NCI-H82 treated with DMSO at 0.1 percent for 48 hours (cell line): Measurements from ENCODE around the gene SERBP1.
"Not testable (repeated sequence)": the region's sequence is repeated elsewhere in the genome, so short reads cannot be mapped to it uniquely, and the experiment has no call there.

ENCODE experiments used
- DNase-seq: peaks from one replicate; lab custom pipeline; 2025; ENCODE audit not compliant: unreplicated experiment; lab: John Stamatoyannopoulos, UW

Gene SERBP1

DNA sequence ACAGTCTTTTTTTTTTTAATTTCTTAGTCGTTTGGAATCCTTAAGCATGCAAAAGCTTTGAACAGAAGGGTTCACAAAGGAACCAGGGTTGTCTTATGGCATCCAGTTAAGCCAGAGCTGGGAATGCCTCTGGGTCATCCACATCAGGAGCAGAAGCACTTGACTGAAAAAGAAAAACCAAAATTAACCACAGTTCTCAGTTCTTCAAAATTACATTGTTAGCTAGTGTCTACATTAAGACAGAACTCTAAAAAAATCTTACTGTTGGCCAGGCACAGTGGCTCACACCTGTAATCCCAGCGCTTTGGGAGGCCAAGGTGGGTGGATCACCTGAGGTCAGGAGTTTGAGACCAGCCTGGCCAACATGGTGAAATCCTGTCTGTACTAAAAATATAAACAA lies 17.1 kb downstream of the SERBP1 start:
- DNase-seq, result not testable (repeated sequence)

DNA sequence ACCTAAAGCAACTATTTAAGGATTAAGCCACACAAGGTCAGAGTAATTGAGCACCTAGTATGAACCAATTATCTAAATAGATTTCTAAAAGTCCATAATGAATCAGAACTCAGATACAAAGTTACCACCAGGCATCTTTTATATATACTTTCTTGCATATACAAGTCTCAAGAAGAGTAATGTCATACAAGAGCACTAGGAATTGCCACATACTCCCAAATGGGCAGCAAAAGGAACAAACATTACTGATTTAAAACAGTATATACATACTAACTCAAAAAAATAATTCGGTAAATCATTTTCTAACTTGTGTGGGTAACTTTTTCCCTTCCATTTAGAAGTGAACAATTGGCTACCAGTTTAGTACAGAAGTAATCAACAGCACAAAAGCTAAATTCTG lies 22.1 kb downstream of the SERBP1 start:
- DNase-seq, result no peak

DNA sequence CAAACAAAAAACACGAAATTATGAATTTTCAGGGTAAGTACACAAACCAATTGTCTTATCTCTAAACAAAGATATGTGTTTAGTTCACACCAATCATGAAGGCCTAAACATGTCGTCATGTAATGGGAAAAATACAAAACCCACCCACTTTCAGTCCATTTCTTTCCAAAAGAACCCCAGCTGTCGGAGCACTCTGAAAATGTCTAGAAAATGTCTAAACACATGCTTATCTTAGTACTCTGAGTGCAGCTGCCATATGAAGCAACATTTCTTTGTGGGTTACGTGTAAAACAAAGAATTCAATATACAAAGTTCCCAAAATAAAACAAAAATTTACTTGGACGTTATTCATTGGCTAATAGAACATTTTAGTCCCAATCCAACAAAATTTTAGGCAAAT lies 22.7 kb downstream of the SERBP1 start:
- no peak for DNase-seq

DNA sequence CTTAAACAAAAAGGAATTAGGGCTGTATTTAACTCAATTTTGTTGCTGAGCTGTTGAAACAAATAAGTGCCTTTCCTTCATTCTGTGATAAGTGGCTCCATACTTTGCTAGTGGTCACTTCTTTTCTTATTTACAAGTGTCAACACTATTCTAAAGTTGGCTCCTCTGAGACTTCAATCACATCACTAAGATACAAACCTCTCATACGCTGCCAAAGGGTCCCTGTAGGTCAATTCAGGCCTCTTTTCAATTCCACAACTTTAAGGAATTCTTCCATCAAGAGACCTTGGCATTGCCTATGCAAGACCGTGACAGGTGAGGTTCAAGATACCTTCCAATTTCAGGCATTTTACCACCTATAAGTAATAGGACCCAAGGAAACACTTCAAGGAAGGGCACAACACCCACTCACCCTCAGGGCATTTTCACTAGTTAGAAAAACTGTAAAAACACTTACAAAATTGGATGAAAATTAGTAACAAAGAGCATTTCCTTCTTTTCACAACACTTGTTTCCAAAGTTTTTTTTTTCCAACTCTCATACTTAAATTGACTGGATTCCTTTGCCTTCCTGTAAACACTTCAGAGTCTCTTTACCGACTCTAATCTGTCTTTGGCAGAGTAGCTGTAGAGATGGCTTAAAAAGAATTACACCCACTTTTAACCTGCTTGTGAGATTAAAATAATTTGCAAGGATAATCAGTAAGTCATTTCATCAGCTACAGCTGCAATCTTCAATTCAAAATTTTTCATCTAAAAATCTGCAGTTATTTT lies 24.5 kb downstream of the SERBP1 start:
- DNase-seq, result peak; percentile 24

DNA sequence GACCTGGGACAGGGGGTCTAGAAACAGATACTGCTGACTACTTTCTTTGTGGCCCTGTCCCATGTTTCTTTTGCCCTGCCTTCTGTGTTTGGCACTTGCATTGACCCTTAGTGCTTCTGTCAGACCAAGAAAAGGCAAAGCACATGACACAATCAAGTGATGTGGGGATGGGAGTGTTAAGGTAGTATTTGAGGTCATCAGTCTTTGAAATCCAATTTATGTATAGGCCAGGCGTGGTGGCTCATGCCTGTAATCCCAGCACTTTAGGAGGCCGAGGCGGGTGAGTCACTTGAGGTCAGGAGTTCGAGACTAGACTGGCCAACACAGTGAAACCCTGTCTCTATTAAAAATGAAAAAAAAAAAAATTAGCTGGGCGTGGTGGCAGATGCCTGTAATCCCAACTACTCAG lies 26.0 kb downstream of the SERBP1 start:
- peak; percentile 48 for DNase-seq

DNA sequence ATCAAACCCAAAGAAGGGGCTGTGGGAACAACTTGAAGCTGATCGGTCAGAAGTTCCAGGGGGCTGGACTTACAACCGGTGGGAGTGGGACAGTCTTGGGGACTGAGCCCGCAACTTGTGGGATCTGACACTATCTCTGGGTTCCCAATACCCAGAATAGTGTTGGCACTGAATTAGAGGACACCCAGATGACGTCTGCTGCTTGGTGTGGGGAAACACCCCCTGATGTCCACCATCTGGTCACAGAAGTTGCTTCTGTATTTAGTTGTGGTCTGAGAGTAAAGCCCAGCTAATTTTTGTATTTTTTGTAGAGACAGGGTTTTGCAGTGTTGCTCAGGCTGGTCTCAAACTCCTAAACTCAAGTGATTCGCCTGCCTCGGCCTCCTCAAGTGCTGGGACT lies 28.8 kb downstream of the SERBP1 start:
- DNase-seq, result no peak

DNA sequence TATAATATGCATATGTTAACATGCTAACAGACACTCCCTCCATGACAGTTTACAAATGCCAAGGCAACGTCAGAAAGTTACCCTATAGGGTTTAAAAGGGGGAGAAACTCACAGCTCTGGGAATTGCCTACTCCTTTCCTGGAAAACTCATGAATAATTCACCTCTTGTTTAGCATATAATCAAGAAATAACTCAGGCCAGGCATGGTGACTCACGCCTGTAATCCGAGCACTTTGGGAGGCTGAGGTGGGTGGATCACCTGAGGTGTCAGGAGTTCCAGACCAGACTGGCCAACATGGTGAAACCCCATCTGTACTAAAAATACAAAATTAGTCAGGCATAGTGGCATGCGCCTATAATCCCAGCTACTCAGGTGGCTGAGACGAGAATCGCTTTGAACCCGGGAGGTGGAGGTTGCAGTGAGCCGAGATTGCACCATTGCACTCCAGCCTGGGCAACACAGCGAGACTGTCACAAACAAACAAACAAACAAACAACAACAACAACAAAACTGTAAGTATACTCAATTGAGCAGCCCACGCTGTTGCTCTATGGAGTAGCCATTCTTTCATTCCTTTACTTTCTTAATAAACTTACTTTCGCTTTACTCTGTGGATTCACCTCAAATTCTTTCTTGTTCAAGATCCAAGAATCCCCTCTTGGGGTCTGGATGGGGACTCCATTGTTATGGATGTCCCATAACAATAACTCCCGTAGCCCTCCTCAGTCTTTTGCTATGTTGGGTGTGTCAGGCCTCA lies 30.0 kb downstream of the SERBP1 start:
- DNase-seq, result not testable (repeated sequence)

DNA sequence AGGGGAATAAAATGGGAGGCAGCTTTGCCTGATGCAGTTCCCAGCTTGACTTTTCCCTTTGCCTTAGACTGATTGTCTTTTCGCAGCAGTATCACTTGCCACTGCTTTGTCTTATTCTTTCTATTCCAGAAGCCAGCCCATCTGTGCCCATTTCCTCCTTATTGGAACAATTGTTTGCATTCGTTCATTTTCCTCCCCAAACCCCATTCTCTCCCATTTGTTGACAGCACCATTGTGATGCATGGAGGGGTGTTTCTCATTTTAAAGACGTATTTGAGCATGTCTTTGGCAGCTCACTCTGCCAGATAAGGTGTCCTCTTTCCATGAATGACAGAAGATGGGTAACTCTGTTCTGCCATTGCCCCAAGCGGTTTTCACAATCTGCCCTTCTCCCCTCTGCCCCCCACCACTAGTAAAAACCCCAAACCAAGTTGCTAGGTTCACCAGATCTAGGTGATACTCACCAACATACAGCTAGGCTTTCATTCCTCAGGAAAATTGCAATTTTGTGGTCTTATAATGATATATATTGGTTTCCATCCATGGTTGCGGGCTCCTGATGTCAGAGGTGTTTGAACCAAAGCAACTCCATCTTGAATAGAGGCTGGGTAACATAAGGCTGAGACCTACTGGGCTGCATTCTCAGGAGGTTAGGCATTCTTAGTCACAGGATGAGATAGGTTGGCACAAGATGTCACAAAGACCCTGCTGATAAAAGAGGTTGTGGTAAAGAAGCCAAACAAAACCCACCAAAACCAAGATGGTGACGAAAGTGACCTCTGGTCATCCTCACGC lies 30.8 kb downstream of the SERBP1 start:
- no peak for DNase-seq

DNA sequence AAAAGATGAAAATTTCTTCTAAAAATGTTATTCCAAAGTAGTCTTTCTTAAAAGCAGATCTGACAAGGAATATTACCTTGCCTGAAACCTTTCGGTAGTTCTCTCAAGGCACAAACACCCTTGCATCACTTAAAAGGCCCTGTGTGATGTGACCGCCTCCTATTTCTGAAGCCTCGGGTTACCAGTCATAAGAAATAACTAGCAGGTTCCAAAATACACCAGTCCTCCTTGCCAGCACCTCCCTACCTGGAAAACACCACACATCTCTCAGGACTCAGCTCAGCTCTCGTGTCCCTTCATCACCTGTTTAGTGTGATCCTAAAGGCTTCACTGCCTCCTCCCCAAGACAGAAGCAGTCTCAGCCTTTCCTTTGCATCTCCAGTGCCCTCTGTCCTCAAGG lies 35.7 kb downstream of the SERBP1 start:
- no peak for DNase-seq

DNA sequence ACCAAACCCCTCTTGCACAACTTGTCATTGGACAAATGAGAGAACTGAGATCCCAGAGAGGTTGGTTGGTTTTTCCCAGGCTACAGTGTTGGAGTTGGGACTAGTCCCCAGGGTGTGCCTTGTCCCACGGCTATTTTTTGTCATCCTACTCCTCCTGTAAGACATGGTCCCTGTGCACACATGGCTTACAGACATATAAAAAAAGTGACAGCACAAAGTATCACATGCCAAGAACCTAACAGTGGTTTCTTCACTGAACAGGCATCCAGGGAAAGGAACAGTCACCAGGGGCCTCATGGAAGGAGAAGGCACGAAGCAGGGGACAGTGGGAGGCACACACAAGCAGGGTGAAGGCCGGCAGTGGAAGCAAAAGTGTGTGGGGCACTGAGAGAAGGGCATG lies 36.5 kb downstream of the SERBP1 start:
- DNase-seq, result no peak

DNA sequence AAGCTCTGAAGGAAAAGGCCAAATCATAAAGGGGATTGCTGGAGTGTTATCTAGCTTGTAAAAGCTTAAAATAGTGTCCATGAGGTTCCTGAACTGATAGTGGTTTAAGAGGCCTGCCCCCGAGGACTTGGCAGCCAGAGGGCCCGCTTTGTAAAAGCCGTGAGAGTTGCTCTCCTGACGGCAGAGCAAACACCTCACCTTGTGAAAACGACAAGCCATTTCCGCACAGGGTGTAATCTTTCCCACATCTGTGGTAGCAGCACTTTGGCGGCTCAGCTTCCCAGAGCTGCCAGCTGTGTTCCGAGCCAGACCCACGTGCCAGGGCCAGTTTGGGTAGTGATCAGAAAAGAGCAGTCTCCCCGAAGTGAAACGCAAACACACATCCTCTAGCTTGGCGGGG lies 37.0 kb downstream of the SERBP1 start:
- DNase-seq, result no peak

DNA sequence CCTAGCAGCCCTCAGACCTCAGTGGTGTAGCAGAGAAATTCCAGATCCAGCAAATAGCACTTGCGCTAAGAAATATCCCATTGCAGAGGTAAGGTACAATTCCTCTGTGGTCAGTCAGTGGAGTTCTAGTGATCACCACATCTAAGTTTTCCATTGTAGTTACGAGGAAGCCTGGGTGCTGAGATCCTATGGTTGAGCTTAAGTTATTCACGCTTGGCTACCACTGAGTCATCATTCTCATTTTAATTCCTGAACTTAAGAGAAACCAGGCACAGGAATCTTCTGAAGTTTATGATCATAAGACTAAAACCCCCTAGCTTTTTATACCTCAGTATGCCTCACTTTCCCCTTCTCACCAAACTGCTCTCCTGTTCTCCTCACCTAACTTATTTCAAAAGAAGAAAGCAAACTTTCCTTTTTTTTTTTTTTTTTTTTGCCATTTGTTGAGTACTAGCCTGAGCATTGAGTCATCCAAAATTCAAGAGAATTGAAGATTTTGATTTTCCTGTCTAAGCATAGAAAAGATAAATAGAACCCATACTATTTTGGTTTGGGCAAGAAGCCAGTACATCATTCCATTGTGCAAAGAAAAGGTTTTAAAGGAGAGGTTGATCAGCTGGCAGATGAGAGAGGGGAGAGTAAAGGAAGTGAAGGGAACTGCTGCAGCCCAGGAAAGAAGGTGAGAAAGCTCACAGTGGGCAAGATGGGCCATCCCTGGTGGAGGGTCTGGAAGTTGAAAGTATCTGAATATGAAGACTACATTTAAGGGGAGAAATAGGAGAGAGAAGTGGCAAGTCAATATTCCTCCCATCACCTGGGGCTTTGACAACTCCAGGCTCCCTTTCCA lies 39.9 kb downstream of the SERBP1 start:
- no peak for DNase-seq

DNA sequence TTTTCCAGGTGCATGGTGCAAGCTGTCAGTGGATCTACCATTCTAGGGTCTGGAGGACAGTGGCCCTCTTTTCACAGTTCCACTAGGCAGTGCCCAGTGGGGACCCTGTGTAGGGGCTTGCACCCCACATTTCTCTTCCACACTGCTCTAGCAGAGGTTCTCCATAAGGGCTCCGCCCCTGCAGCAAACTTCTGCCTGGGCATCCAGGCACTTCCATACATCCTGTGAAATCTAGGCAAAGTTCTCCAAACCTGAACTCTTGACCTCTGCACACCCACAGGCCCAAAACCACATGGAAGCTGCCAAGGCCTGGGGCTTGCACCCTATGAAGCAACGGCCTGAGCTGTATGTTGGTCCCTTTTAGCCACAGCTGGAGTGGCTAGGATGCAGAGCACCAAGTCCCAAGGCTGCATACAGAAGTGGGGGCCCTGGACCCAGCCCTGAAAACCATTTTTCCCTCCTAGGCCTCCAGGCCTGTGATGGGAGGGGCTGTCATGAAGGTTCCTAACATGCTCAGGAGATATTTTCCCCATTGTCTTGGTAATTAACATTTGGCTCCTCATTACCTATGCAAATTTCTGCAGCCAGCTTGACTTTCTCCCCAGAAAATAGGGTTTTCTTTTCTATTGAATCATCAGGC lies 46.1 kb downstream of the SERBP1 start:
- no peak for DNase-seq

DNA sequence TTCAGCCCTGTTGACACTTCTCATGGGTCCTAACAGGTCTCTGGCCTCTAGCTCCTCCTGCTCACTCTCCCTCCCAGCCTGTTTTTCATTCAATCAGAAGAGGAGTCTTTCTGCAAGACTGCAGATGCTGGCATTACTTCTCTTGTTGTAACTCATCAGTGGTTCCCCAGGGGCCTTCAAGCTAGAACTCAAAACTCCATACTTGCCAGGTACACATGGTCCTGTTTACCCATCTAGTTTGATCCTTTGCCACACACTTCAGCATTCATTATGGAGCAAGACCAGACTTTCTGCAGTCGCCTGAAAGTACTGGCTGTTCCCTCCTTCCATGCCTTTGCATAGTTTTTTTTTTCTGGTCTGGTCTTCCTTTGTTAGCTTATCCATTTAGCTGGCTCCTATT lies 47.9 kb downstream of the SERBP1 start:
- DNase-seq, result no peak

DNA sequence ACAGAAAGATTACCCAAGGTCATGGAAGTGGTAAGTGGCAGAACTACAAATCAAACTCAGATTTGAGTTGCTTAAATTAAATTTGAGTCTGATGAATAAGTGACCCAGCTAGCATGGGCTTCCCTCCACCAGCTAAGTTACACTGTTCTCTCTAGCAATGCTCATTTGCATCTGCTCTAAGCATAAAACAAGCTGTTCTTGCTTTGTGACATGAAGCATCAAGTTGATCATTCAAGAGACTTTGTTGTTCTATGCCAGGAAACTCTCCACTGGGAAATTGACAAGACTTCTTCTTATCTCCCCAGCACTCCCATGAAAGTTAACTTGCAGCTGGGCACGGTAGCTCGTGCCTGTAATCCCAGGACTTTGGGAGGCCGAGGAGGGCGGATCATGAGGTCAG lies 49.0 kb downstream of the SERBP1 start:
- no peak for DNase-seq

DNA sequence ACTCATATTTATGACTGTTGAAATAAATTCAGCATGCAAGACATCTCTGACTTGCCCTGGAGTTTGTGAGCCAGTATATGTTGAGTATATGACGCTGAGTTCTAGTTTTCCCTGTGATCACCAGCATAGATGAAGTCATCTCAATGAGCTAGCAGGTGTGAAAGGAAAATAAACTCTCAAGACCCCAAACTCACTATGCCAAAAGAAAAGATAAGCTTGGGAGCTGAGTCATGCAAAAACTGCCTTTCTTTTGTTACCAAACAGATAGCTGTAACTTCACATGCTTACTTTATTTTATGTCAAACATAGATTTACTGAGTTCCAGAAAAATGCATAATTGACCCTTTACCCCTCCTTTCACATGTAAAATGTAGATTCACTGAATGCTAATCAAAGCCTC lies 52.9 kb downstream of the SERBP1 start:
- DNase-seq, result no peak

DNA sequence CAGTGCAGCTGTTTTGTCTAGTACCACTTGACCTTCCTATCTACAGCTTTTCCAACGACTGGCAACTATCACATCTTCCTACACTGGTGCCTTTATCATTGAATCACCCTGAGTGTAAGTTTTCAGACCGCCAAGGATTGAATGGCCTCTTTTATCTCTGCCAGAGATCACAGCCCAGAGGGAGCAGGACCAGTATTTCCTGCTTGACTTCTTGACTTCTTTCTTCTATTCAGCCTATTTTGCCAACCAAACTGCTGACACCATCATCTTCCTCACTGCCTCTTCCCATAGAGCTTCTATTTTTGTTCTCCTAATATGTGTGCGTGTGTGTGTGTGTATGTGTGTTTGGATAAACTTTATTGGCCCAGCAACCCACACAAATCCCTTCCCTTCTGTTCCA lies 53.8 kb downstream of the SERBP1 start:
- DNase-seq, result no peak

DNA sequence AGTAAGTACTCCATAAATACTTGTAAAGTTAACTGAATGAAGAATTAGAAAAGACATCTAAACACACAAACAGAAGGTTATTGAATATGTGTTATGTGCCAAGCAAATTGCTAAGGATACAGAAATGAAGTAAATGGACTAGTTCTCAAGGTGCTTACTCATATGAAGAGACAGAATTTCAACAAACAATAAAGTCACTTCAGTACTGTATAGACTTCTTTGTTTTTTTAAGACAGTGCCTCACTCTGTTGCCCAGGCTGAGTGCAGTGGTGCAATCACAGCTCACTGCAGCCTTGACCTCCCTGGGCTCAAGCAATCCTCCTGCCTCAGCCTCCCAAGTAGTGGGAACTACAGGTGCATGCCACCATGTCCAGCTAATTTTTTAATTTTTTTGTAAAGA lies 57.3 kb downstream of the SERBP1 start:
- DNase-seq, result no peak

DNA sequence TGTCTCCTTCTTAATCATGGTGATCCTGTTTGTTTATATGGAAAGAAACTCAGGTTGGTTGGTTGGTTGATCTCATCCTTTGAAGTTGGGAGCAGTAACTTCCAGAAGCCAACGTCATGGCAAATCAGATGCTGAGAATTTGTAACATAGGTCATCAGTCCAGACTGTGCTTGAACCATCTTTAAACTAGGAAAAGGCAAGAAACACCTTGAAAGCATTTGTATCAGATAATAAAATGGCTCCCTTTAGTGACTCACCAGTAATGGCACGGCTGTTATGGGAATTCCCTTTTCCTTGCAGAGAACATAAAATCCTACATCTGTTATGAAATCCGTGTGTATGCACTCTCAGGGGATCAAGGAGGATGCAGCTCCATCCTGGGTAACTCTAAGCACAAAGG lies 58.1 kb downstream of the SERBP1 start:
- no peak for DNase-seq

DNA sequence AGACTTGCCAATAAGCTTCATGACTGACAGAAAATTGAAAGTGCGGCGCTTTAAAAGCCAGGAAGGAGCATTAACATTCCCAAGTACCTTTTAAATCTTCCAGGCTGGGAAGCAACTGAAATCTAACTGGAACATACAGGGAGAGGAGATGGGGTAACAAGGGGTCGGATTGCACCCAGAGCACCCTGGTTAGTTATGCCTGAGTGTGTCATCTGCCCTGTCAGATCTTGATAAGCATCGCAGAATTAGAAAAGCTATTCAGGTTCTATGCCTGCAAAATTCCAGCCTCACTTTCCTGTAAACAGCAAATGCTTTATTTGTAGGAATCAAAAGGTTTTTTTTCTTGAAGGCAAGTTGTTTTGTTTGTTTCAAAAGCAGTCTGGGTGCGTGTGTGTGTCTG lies 58.5 kb downstream of the SERBP1 start:
- no peak for DNase-seq
